ENCODE results near the gene STARD5.
A peak's percentile ranks its signal among the peaks of the same experiment; 100 is the strongest.
"Not testable (repeated sequence)": the region's sequence is repeated elsewhere in the genome, so short reads cannot be mapped to it uniquely, and the experiment has no call there.

The STARD5 gene, protein sequence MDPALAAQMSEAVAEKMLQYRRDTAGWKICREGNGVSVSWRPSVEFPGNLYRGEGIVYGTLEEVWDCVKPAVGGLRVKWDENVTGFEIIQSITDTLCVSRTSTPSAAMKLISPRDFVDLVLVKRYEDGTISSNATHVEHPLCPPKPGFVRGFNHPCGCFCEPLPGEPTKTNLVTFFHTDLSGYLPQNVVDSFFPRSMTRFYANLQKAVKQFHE
- total RNA-seq: 5.7 to 23.2 (median 6.8) reads per million in 3 experiments

DNA sequence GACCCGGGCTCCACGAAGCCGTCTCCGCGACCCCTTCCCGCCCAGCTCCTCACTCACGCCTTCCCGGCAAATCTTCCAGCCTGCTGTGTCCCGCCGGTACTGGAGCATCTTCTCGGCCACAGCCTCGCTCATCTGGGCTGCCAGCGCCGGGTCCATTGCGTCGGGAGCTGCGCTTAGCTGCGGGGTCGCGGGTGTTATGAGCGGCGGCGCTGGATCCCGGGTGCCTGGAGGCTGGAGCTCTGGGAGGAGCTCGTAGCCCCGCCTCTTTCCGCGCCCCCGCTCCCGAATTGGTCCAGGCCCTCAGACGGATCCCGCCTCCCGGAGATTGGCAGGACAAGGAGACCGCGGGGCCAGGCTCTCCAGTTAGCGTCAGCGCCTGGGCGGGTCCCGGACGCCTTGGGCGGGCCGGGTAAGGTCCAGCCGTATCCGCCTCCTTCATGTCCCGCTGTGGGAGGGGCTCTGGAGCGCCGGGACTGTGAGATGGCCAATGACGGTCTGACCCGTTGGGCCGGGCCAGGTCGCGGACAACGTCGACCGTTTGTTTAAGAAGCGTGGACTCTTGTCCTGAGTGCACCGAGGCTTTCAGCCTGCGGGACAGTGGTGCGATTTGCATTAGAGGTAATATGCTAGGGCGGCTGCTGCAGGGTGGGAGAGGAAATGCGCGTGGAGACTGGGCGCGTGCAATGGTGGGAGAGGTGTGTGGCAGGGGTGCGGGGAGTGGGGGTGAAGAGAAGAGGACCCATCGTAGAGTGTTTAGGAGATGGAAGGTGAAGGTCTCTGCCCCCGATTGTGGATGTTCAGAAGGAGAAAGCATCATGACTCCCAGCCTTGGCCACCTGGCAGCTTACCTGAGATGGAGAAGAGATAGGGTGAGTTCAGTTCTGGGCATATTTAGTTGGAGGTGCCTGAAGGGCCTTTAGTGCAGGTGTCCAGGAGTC lies at the start of gene STARD5:
Gene STARD5 (minus strand): TSS at position 198 of the 938 bp plus-strand sequence. CDS start 42 bp downstream, at position 156.
- DNase-seq: peak; percentile 91

DNA sequence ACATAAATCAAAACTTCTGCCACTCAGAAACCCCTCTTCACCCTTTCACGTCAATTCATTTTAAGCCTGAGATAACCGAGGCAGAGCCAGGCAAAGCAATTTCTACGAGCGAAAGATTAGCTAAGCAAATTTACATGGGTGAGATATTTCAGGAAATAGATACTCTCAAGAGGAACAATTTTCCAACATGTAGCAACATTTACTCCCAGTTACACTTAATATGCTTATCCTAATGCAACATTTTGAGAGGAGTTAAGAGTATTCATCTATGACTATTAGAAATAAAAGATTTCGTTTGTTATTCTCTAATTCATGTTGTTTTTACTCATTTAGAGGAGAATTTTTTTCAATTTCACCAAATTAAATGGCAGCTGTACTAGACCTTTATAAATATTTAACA lies 49.2 kb upstream of the STARD5 start:
- no peak for DNase-seq

DNA sequence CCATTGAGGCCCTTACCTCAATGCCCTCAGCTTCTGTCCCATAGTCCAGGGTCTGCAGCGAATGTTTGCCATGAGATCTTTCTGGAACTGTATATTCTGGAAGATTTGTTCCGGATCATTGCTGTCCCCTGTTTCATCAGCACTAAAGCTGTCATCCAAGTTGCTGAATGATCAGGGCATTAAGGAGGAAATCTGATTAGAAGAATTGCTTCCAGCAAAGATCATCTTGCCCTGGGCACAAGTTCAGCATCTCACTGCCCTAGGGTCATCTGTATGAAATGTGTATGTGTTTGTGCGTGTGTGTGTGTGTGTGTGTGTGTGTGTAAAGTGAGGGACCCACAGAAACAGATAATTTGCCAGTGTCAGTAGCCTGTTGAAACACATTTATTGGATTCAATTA lies 48.6 kb upstream of the STARD5 start:
- no peak for DNase-seq

DNA sequence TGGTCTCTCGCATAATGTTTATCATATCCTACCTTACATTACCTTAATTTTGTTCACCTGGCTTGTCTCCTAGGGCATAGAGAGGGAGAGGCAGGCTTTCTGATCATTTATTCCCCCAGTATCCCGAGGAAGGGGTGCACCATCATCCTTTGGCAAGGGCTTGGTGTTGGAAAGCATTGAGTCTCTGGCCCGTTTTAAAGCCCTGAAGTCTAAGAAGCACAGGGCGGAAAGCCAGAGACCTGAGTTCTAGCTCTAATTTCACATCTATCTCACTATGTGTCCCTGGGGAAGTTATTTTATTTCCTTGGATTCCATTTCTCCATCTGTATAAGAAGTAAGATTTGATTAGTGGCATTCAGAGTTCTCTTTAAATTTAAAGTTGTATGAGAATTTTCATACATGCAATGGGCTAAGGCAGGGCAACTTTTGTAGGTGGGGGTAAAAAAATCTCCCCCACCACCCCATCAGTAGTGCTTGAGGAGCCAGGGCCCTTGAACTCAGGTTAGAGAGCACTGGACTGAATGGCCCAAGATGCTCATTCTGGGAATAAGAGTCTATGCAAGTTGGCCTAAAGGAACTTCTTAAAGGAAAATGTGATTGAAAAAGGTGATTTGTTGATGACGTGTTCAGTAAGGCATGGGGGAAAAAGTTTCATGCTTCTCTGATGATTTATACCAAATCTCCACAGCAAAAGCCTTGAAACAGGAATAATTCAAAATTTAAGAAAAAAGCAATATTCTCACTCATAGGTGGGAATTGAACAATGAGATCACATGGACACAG lies 40.0 kb upstream of the STARD5 start:
- DNase-seq: no peak

DNA sequence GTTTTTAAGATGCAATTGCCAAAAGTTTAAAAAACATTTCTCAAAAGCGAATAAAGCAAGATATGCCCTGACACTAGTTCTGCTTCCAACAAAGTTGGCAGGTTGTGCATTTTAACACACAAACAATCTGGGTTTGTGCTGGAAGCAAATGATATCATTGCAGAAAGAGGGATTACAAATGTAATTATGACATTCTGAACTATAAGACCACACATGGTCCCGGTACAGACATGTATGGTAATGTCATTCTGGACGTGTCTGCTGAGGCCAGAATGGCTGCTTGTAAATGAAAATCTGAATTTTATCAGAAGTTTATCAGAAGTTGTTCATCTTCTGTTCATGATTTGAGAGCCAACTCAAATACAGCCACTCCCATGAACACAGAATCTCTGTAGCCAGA lies 39.3 kb upstream of the STARD5 start:
- no peak for DNase-seq

DNA sequence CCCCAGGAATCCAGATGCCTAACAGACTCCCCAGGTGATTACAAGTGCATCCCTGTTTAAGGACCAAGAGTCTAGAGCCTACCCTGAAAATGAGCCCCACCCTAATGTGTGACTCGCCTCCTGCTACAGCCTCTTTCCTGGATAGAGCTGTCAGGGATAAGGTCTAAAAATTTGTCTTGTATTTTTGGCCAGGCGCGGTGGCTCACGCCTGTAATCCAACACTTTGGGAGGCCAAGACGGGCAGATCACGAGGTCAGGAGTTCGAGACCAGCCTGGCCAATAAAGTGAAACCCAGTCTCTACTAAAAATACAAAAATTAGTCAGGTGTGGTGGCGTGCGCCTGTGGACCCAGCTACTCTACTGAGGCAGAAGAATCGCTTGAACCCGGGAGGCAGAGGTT lies 38.8 kb upstream of the STARD5 start:
- DNase-seq: no peak

DNA sequence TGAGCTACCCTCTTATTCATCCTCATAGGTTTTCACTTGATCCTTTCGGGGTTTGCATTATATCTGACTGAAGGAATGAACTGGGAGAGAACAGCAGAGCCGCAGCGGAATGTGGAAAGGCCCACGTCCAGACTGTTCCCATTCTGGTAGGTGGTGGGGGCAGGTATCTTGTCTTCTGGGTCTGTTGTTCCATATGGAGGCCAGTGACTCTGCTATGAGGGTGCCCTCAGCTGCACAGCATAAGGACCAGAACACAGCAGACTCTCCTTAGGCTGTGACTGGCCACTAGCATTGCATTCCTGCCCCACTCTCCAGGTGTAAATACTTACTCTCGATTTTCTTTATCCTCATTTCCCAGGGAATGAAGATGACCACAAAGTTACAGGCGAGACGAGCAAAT lies 38.0 kb upstream of the STARD5 start:
- no peak for DNase-seq

DNA sequence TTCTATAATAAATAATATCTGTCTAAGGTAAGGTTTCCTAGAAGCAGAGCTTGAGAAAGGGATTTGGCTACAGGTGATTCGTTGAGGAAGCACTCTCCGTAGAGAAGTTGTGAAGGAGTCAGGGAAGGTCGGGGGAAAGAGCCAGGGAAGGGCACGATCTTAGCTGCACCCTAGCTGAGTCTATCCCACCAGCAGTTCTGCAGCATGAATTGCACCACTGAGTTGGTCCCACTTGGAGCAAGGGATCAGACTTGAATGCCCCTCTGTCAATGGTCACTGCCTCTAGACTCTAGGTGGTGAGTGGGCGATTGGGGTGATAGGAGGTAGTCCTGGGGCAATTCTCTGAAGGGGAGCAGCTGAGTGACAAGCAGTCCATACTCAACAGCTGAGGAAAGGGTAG lies 36.5 kb upstream of the STARD5 start:
- no peak for DNase-seq

DNA sequence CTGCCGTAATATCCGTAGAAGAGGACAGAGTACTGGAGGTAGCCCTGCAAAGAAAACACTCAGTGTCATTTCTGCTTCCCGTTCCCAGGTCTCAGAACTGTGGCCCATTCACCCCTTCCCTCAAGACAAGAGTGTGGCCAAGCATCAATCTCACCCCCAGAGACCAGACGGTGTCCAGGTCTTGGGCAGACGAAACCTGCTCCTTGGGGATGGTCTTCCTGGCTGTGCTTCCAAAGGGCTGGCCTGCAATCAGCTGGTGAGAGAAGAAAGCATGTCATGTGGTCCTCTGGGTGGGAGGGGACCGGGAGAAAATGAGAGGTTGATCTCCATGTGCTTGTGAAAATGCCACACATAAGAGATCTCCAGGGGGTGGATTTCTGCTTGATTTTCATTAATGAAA lies 34.3 kb upstream of the STARD5 start:
- no peak for DNase-seq

DNA sequence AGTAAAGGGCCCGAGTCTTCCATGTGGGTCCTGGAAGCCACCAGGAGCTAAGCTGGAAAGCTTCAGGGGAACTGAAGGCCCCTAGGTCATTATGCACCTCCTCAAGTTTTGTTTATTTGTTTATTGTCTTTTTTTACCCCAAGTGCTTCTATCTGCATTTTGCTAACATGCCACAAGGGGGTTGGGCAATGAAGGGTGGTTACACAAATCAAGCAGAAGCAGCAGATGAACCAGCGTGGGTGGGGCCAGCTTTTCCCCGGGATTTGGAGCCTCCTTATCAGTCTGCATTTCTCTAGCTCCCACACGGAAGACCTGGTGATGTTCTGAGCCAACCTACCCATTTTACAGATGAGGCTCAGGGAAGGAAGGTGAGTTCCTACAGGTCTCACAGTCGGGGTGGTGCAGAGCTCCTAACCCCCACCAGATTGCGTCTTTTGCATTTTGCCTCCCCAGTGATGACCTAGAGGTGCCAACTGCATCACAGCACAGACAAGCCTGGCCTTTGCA lies 33.3 kb upstream of the STARD5 start:
- no peak for DNase-seq

DNA sequence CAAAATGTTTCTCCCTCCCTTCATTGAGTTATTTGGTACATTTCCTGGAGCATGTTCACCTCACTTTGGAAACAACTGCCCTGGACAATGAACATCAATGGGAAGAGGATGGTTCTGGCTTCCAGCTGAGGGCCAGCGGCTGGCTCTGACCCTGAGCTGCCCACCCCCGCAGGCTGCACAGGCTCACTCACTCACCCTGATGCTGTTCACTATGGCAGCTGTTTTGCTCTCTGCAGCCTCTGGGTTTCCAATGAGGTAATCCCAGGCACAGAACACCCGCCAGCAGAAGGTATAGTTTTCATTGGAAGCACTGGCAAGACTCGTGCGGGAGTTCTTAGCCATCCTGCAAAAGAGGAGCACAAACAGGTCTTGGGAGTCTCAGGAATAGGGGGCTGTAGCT lies 32.3 kb upstream of the STARD5 start:
- DNase-seq: no peak

DNA sequence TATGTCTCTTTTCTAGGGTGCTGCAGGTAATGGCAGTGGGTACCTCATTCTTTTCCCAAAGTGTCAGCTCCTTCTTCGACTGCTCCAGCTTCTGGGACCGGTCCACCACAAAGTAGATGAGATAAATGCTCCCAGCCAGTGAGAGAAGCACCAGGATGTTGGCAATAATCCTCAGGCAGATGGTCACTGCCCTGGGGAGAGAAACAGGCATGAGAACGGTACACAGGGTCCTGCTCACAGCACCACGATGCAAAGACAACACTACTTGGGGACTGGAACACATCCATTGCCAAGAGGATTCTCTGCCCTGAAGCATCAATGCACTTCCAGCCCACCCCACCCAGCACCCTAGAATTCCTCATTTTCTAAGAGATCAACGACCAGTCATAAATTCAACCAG lies 27.7 kb upstream of the STARD5 start:
- DNase-seq: no peak

DNA sequence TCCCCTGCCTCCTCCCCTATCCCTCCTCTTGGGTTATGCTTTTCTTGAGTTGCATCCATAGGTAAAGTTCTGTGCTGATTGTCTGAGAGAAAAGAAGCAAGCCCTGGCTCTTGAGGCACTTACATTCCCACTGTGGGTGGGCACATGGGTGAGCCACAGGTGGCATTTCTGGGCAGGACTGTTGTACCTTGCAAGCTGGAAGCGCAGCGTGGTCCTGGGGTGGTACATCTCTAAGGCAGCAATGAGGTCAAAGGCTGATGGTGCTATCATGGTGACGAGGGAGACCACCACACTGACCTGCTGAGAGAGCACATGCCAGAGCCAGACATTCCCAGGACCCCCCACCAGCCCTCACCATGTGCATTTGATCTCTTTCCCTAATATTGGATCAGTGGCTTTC lies 25.3 kb upstream of the STARD5 start:
- DNase-seq: no peak

DNA sequence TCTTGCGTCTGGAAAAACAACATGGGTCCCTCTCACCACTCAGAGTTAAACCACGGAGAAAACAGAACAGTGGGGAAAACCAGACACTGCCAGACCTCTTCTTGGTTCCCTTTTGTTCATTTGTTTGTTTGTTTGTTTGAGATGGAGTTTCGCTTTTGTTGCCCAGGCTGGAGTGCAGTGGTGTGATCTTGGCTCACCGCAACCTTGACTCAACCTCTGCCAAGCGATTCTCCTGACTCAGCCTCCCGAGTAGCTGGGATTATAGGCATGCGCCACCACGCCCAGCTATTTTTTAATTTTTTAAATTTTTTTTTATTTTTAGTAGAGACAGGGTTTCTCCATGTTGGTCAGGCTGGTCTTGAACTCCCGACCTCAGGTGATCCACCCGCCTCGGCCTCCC lies 24.8 kb upstream of the STARD5 start:
- DNase-seq: not testable (repeated sequence)

DNA sequence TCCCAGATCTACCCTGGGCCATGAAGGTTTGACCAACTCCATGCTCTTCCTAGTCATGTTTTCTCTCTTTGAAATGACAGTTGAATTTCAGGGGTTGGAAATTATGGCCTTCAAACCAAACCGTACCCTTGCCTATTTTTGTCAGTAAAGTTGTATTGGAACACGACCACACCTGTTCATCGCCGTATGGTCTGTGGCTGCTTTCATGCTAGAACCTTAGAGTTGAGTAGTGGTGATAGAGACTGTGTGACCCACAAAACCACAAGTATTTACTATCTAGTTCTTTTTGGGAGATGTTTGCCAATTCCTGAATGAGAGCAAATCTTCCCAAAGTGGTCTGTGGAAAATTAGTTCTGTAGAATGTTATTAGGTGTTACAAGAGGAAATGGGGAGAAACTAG lies 24.0 kb upstream of the STARD5 start:
- DNase-seq: no peak

DNA sequence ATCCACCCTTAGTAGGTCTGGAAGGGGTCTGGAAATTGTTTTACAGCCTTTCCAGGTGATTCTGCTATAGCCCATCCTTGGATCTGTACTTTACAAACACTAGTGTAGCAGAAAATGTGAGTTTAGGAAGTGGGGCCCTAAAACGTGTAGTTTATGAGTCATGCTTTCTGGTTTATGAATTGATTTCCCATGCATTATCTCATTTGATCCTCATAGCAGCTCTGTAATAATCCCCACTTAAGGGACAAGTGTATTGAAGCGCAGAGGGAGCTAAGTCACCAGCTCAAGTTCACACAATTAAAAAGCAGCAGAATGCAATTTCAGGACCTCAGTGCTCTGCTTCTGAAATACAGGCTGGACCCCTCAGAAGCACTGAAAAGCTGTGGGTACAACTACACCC lies 22.7 kb upstream of the STARD5 start:
- no peak for DNase-seq

DNA sequence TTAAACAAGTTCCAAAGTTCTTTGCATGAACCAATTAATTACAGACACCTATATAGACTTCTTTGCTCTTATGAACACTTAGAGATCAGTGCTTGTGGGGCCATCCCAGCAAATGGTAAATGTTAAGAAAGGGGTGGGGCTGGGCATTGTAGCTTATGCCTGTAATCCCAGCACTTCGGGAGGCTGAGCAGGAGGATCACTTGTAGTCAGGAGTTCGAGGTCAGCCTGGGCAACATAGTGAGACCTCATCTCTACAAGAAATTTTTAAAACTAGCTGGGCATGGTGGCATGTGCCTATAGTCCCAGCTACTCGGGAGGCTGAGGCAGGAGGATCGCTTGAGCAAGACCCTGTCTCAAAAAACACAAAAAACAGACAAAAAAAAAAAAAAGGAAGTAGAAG lies 19.4 kb upstream of the STARD5 start:
- DNase-seq: no peak

DNA sequence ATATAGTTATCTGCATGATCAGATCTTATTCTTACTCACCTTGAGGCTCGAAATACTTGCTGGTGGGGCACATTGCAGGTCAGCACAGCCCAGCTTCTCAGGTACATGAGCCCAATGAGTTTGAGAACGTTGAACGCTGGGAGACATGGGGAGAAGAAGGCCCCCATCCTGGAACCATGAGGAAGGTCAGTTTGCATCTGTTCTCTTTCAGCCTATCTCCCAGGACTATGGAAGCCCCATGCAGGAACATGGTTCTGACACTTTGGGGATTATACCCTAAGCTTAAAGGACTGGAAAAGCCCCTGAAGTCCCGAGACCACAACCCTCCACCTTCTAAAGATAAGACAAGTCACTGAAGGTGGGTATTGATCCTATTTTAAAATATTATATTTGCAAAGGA lies 17.4 kb upstream of the STARD5 start:
- no peak for DNase-seq

DNA sequence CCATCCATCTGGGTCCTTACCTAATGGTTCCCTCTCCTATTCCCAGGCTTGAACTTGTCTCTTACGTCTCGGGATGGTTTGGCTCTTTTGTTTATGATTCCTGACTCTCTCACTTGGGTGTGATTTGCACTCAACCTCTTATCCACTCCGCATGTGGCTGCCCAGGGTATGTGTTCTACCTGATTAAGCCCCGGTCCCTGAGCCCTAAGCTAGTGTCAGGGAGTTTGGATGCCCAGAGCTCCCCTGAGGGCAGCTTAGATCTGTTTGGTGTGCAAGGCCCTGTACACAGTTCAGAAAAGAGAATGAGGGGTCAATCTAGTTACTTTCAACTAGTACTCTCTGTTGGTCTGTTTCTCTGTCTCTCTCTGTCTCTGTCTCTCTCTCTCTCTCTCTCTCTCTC lies 15.9 kb upstream of the STARD5 start:
- no peak for DNase-seq

DNA sequence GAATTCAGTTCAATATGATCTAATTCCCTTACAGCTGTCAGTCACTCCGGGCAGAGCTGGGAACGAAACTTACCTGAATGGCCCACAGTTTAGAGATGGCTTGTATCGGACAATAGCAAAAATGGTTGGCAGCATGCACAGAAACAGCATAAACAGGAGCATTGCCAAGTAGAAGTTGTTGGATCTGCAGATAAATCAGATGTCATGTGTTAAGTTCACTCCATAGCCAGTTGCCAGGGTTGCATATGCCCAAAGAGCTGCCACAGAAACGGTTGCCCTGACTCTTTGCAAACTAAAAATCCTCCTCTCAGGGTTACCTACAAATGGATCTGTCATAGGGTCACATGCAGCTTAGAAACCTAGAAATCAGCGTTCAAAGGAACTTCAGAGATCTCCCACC lies 15.4 kb upstream of the STARD5 start:
- DNase-seq: no peak

DNA sequence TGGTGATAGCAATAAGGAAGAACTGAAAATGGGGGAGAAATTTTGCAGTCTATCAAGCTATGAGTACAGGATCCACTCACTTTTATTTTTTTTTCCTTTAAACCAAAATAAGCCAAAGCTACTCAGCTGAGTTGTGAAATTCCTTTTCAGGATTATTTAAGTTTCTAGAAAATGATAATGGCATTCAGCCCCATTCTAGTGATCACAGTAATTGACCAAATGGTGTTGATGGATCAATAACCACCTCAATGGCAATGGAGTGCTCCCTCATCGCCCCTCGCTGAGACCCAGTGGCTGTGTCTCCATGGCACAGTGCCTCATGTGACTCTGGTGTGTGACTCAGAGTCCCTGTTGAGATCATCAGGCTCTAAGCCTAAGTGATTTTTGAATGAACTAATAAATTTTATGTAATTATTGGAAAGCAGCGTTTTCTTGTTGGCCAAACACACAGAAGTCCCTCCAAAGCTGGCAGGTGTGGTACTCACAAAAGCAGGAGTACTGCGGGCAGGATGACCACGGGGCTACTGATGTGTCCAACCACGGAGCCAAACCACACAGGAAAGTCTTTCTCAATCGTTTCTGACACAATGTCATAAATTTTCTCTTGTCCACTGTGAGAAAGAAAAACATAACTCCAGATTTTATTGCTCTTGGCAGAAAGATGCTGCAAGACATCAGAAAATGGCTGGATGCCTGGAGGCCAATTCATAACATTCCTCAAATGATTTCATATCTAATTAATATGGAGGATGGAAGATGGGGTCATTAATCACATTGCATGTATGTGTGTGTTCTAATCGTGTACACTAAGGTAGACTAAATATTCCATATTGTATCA lies 14.4 kb upstream of the STARD5 start:
- DNase-seq: no peak

DNA sequence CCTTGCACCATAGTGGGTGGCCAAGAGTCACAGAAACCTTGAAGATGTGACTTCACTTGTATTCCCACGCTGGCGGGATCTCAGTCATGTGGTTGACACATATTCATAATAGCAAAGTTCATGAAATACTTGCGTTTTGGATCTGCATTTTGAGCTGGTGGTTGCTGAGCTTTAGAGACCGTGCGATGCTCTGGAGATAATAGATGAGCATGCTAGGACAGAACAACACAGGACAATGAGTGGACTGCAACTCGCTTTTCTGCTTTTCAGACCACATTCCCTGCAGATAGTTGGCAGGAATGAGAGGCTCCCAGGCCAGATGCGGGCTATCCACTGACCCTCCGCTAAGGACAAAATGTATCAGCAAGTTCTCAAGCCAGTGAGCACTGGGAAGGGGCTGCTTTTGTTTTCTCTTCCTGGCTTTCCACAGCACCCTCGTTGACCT lies 13.8 kb upstream of the STARD5 start:
- no peak for DNase-seq
